Esophagus muscularis mucosa (tissue), 4 donors: ENCODE measurements around the gene ACACB.

Experiments
- EP300 ChIP-seq: sonication (generic); formaldehyde crosslinking; IDR thresholded peaks from one replicate; pipeline ENCODE4 v1.6.1; 2017; ENCODE audit warnings: antibody characterized with exemption
- POLR2A ChIP-seq: fragments of 450-650 bp; IDR thresholded peaks from one replicate; pipeline ENCODE4 v1.6.1; 2017; ENCODE audit warnings: antibody characterized with exemption, moderate library complexity, mild to moderate bottlenecking, low read depth
- POLR2AphosphoS5 ChIP-seq, 2 donors: sonication (generic); formaldehyde crosslinking; IDR thresholded peaks; one replicate each; pipeline ENCODE4 v1.6.1; 2017; ENCODE audit warnings: antibody characterized with exemption in 2 of 2
- TF ChIP-seq, protein P1 (sequence below), 3 experiments: fragments of 200-600 bp in 2 of 3; fragments of 450-650 bp in 1 of 3; sonication (generic) in 2 of 3; IDR thresholded peaks; one replicate each; pipeline ENCODE4 v1.5.1; 2017 to 2019; ENCODE audit warnings: antibody characterized with exemption in 3 of 3, mild to moderate bottlenecking in 2 of 3, moderate library complexity in 1 of 3

DNA sequence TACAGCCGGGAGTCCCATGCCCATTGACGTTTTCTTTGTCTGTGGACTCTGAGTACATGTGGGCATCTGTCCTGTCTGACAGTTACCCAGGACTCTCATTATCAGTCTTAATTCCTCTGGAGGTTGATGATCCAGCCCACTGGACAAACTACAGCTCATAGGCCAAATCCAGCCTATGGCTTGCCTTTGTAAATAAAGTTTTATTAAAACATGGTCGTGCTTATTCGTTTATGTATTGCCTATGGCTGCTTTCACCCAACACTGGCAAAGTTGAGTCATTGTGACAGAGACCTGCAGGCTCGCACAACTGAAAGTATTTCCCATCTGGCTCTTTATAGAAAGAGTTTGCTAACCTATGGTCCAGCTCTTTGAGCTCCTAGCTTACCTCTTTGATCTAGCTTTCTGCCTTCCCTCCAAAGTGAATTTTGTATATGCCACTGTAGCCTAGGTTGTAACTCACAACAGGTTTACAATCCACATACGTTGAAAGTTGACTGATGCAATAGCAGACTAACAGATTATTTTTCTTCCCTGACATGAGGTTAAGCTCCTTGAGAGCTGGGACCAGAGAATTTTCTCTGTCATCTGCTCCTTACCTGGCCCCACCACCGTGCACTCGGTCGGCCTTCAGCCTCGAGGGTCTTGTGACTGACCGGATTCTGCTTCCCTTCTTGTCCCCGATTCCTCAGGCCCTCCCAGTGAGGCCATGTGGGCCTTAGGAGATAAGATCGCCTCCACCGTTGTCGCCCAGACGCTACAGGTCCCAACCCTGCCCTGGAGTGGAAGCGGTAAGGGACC lies 57.3 kb downstream of the ACACB start:
- TF ChIP-seq POLR2A (no peak), POLR2AphosphoS5 (IDR thresholded peaks at IDR 0.05) (no peak), EP300 (no peak)
- TF ChIP-seq, protein P1, sequence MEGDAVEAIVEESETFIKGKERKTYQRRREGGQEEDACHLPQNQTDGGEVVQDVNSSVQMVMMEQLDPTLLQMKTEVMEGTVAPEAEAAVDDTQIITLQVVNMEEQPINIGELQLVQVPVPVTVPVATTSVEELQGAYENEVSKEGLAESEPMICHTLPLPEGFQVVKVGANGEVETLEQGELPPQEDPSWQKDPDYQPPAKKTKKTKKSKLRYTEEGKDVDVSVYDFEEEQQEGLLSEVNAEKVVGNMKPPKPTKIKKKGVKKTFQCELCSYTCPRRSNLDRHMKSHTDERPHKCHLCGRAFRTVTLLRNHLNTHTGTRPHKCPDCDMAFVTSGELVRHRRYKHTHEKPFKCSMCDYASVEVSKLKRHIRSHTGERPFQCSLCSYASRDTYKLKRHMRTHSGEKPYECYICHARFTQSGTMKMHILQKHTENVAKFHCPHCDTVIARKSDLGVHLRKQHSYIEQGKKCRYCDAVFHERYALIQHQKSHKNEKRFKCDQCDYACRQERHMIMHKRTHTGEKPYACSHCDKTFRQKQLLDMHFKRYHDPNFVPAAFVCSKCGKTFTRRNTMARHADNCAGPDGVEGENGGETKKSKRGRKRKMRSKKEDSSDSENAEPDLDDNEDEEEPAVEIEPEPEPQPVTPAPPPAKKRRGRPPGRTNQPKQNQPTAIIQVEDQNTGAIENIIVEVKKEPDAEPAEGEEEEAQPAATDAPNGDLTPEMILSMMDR (IDR thresholded peaks at IDR 0.05) = no peak
